ENCODE data around the gene XNDC1N. TPM values are rescaled to one million over a fixed set of nuclear protein-coding genes. Genes with fewer than 3 reads are reported as not detected.

Gene XNDC1N
- total and polyA plus RNA-seq, 2 of the 4 experiments (the other 2 are of a cell fraction) = 2.5 to 8.8 TPM

- CTCF ChIA-PET = interaction anchor here (1.3 to 1.4 kb wide), 2 partner anchors 14 to 20 kb away, joined by 4 to 5 read pairs; no protein-coding TSS in a partner anchor
- in situ Hi-C loops (cut with MboI; ENCODE audit: low sequenced_read_pairs) = no loop called here
Measured at GRCh38 chr11:71963468-71963867, 35.1 kb upstream of the XNDC1N start.

More at GRCh38 chr11:71963468-71963867, 35.1 kb upstream of the XNDC1N start:
- Histone ChIP-seq H3K9me1 (ENCODE audit: insufficient read depth, low read length) (peaks cover 6% of the 10 kb centered on the region), H3K4me3 (ENCODE audit: insufficient read depth, low read depth, low read length) (no peak overlapping the region), H3K4me1 (ENCODE audit: control insufficient read depth, insufficient read depth, low read length) (peaks cover 2% of the 10 kb centered on the region; the same call in 1 of the 2 replicates), H4K20me1 (ENCODE audit: insufficient read depth, low read length) (peaks cover 14% of the 10 kb centered on the region; the same call in 1 of the 2 replicates), H2AK5ac (ENCODE audit: low read depth, low read length) (no peak overlapping the region), H3K79me1 (ENCODE audit: low read depth in 1 of 2, low read length in 2 of 2) (peaks cover 8 to 20% of the 10 kb centered on the region in 2 experiments), H3K56ac (ENCODE audit: extremely low read depth, insufficient read depth, low read length) (no peak overlapping the region), H2BK120ac (ENCODE audit: low read depth, low read length) (no peak overlapping the region), H3K4ac (ENCODE audit: low read depth, low read length) (no peak overlapping the region), H3K18ac (ENCODE audit: low read depth, low read length) (no peak overlapping the region), H2AK9ac (replicated peaks; ENCODE audit: low read depth, low read length, poor library complexity) (no peak overlapping the region), H4K8ac (ENCODE audit: low read depth in 2 of 2, low read length in 2 of 2) (no peak overlapping the region), H3K9ac (ENCODE audit: low read depth, low read length) (no peak overlapping the region), H3K9me3 (ENCODE audit: control insufficient read depth, insufficient read depth, low read length) (no peaks in the 10 kb centered on the region), H3K23ac (ENCODE audit: low read depth, low read length) (no peak overlapping the region), H4K91ac (ENCODE audit: insufficient read depth, low read depth, low read length) (no peak overlapping the region), H3K4me2 (ENCODE audit: low read depth, low read length) (no peak overlapping the region), H2BK20ac (ENCODE audit: low read depth, low read length) (no peak overlapping the region), H3K27ac (ENCODE audit: insufficient read depth, low read length) (no peak overlapping the region), H3K36me3 (ENCODE audit: control insufficient read depth, insufficient read depth, low read length) (peaks cover 17% of the 10 kb centered on the region), H2BK15ac (ENCODE audit: low read depth, low read length) (no peak overlapping the region), H3K14ac (replicated peaks; ENCODE audit: low read depth, low read length) (no peak overlapping the region), H4K5ac (ENCODE audit: low read depth, low read length) (no peak overlapping the region), H3K27me3 (ENCODE audit: control insufficient read depth, insufficient read depth, low read length) (no peaks in the 10 kb centered on the region), H2AFZ (replicated peaks; ENCODE audit: low read length, poor library complexity) (no peak overlapping the region), H2BK5ac (ENCODE audit: low read depth, low read length, poor library complexity, severe bottlenecking) (no peak overlapping the region)
- intact Hi-C loops (cut with micrococcal nuclease) (no loop called here), dilution Hi-C loops (cut with HindIII; ENCODE audit: low sequenced_read_pairs, unreplicated experiment) (no loop called here)
- TF ChIP-seq MAZ (IDR thresholded peaks at IDR 0.05; ENCODE audit: borderline replicate concordance, low read depth, low read length) (no peak), RCOR1 (IDR thresholded peaks at IDR 0.05; ENCODE audit: insufficient replicate concordance, low read length) (no peak), FOS (IDR thresholded peaks at IDR 0.05; ENCODE audit: low read depth, low read length) (no peak), CTCF (conservative IDR thresholded peaks at IDR 0.05; ENCODE audit: low read depth, low read length) (no peak), MAFK (IDR thresholded peaks at IDR 0.05; ENCODE audit: low read depth, low read length) (no peak), POLR2A (IDR thresholded peaks at IDR 0.05; ENCODE audit: low read depth, low read length) (no peak), ELK1 (IDR thresholded peaks at IDR 0.05; ENCODE audit: borderline replicate concordance, low read depth, low read length) (no peak), RFX5 (IDR thresholded peaks at IDR 0.05; ENCODE audit: low read depth, low read length) (no peak), USF2 (IDR thresholded peaks at IDR 0.05; ENCODE audit: low read depth, low read length) (no peak), CHD1 (IDR thresholded peaks at IDR 0.05; ENCODE audit: low read depth, low read length) (no peak), NFE2L2 (IDR thresholded peaks at IDR 0.05; ENCODE audit: low read depth, low read length) (no peak), SMC3 (IDR thresholded peaks at IDR 0.05; ENCODE audit: low read depth, low read length) (no peak), RAD21 (IDR thresholded peaks at IDR 0.05; ENCODE audit: low read length) (no peak), CEBPB (IDR thresholded peaks at IDR 0.05; ENCODE audit: low read depth, low read length) (no peak), MXI1 (IDR thresholded peaks at IDR 0.05; ENCODE audit: borderline replicate concordance, low read depth, low read length) (no peak), BHLHE40 (IDR thresholded peaks at IDR 0.05; ENCODE audit: low read depth, low read length) (no peak)
- no peak for DNase-seq
- WGBS, 2 experiments (ENCODE audit: extremely low coverage in 2 of 2, insufficient read length in 1 of 2) = no CpG with 5 or more reads among the region's 8 CpGs
- no peak for ATAC-seq (ENCODE audit: low read depth)
- POLR2A ChIA-PET (ENCODE audit: unreplicated experiment) = no interaction called here
- no TSS peak for BruUV-seq (replicated peaks)

Data from IMR-90 (cell line).